ENCODE results near the gene GRB2. TPM values are rescaled to one million over a fixed set of nuclear protein-coding genes. Genes with fewer than 3 reads are reported as not detected.
A peak's percentile ranks its signal among the peaks of the same experiment; 100 is the strongest.
"Not testable (repeated sequence)": the region's sequence is repeated elsewhere in the genome, so short reads cannot be mapped to it uniquely, and the experiment has no call there.

Gene GRB2
- total RNA-seq, 1 donor from 2014 or later: 320 TPM

GRCh38 chr17:75288770-75289114 is 116.7 kb downstream of the GRB2 start:
- Mint-ChIP-seq H3K4me3 (peak overlapping the region; percentile 94), H3K4me1 (peaks cover 48% of the 10 kb centered on the region), H3K27ac (peak overlapping the region; percentile 100), H3K27me3 (no peaks in the 10 kb centered on the region), H3K9me3 (no peaks in the 10 kb centered on the region), H3K36me3 (ENCODE audit: low read depth) (peaks cover 41% of the 10 kb centered on the region)
- intact Hi-C loops (cut with micrococcal nuclease): loop anchor here (1.0 to 2.0 kb wide), 12 partner anchors 9 to 379 kb away; partner anchors contain the start of genes GGA3, GRB2, MIF4GD and MRPS7
- POLR2A ChIA-PET: interaction anchor here (0.6 to 17.5 kb wide), 50 partner anchors 8 to 496 kb away, joined by 3 to 1048 read pairs (median 5); partner anchors contain the start of genes CDR2L, FDXR, GALK1 and GGA3
- ATAC-seq (ENCODE audit: low read depth) (peak; percentile 5), DNase-seq (no peak)
- no peak for TF ChIP-seq CTCF (IDR thresholded peaks at IDR 0.05)
- CTCF ChIA-PET: interaction anchor here (0.6 to 4.9 kb wide), 31 partner anchors 9 to 1097 kb away, joined by 3 to 49 read pairs (median 5); partner anchors contain the start of genes GGA3, GRB2, MIF4GD and MRPS7

- no peak for ATAC-seq (ENCODE audit: low read depth)
- peak overlapping the region; percentile 100 for H3K27ac Mint-ChIP-seq
- TF ChIP-seq CTCF (IDR thresholded peaks at IDR 0.05): no peak
- no peaks in the 10 kb centered on the region for H3K27me3 Mint-ChIP-seq
- H3K4me1 Mint-ChIP-seq: peaks cover 45% of the 10 kb centered on the region
- H3K9me3 Mint-ChIP-seq: no peaks in the 10 kb centered on the region
- CTCF ChIA-PET: interaction anchor here (1.1 to 4.9 kb wide), 9 partner anchors 14 to 168 kb away, joined by 3 to 49 read pairs (median 6); partner anchors contain the start of genes GGA3, MRPS7 and TMEM94
- peak overlapping the region; percentile 94 for H3K4me3 Mint-ChIP-seq
- DNase-seq: no peak
- POLR2A ChIA-PET: interaction anchor here (1.0 to 17.5 kb wide), 31 partner anchors 8 to 497 kb away, joined by 3 to 1048 read pairs (median 6); partner anchors contain the start of genes CDR2L, FDXR, GGA3 and GRB2
- peaks cover 45% of the 10 kb centered on the region for H3K36me3 Mint-ChIP-seq (ENCODE audit: low read depth)
- intact Hi-C loops (cut with micrococcal nuclease): loop anchor here (2.0 kb wide), 1 partner anchor 38 kb away; no protein-coding TSS in a partner anchor
Measured at GRCh38 chr17:75288359-75288758, 117.1 kb downstream of the GRB2 start.

- TF ChIP-seq CTCF (IDR thresholded peaks at IDR 0.05): no peak
- POLR2A ChIA-PET: interaction anchor here (4.3 kb wide), 1 partner anchor 15 kb away, joined by 30 read pairs; the partner anchor contains the start of gene MIF4GD
- Mint-ChIP-seq H3K27ac (no peak overlapping the region), H3K4me1 (peaks cover 37% of the 10 kb centered on the region), H3K9me3 (no peaks in the 10 kb centered on the region), H3K36me3 (ENCODE audit: low read depth) (peaks cover 49% of the 10 kb centered on the region), H3K27me3 (no peaks in the 10 kb centered on the region), H3K4me3 (peak overlapping the region; percentile 35)
- CTCF ChIA-PET: interaction anchor here (1.0 kb wide), 1 partner anchor 16 kb away, joined by 5 read pairs; the partner anchor contains the start of gene MIF4GD
- DNase-seq (no peak), ATAC-seq (ENCODE audit: low read depth) (no peak)
- intact Hi-C loops (cut with micrococcal nuclease): no loop called here
Measured at GRCh38 chr17:75287221-75287620, 118.3 kb downstream of the GRB2 start.

- DNase-seq: no peak
- no peak for ATAC-seq (ENCODE audit: low read depth)
- Mint-ChIP-seq H3K27me3 (no peaks in the 10 kb centered on the region), H3K4me1 (peaks cover 21% of the 10 kb centered on the region), H3K4me3 (no peak overlapping the region), H3K36me3 (ENCODE audit: low read depth) (peaks cover 61% of the 10 kb centered on the region), H3K27ac (no peak overlapping the region), H3K9me3 (no peaks in the 10 kb centered on the region)
- ChIA-PET CTCF (interaction anchor here (0.7 to 1.0 kb wide), 2 partner anchors 117 to 171 kb away, joined by 3 read pairs; no protein-coding TSS in a partner anchor), POLR2A (interaction anchor here (0.6 to 4.3 kb wide), 3 partner anchors 13 to 67 kb away, joined by 3 to 30 read pairs (median 4); partner anchors contain the start of genes GGA3, MIF4GD and MRPS7)
- intact Hi-C loops (cut with micrococcal nuclease): no loop called here
- TF ChIP-seq CTCF (IDR thresholded peaks at IDR 0.05): no peak
Measured at GRCh38 chr17:75285123-75285522, 120.4 kb downstream of the GRB2 start.

- ATAC-seq (ENCODE audit: low read depth); H3K4me3 Mint-ChIP-seq; H3K27ac Mint-ChIP-seq; H3K9me3 Mint-ChIP-seq; CTCF ChIA-PET; intact Hi-C loops (cut with micrococcal nuclease); DNase-seq; H3K4me1 Mint-ChIP-seq; H3K27me3 Mint-ChIP-seq: not testable (repeated sequence)
- POLR2A ChIA-PET: interaction anchor here (0.7 to 1.6 kb wide), 4 partner anchors 9 to 1109 kb away, joined by 3 to 8 read pairs (median 4); partner anchors contain the start of genes MIF4GD and SLC25A19
- H3K36me3 Mint-ChIP-seq (ENCODE audit: low read depth): peaks cover 59% of the 10 kb centered on the region
Measured at GRCh38 chr17:75280189-75280588, 125.3 kb downstream of the GRB2 start.

Data from activated B cell treated with CpG ODN at 0.5 μM for 24 hours (primary cell).